Umbilical cord (tissue), 2 donors: ENCODE measurements around the gene SLC12A5. TPM values are rescaled to one million over a fixed set of nuclear protein-coding genes. Genes with fewer than 3 reads are reported as not detected.
"Not testable (repeated sequence)": the region's sequence is repeated elsewhere in the genome, so short reads cannot be mapped to it uniquely, and the experiment has no call there.

ENCODE experiments used
- DNase-seq: peaks from one replicate; pipeline ENCODE4 v3.0.0-alpha.2; 2015; ENCODE audit warnings: low spot score
- total RNA-seq: library from RNA; depleted of rRNA; stranded (reverse); fragments of >200 nt; gene quantifications from one replicate; pipeline ENCODE4 v1.2.3, GENCODE V29; 2014; ENCODE audit warnings: low replicate concordance; ENCODE audit not compliant: insufficient read depth

The SLC12A5 gene
- total RNA-seq, 1 donor from 2014 or later, result 9.1 TPM

DNA sequence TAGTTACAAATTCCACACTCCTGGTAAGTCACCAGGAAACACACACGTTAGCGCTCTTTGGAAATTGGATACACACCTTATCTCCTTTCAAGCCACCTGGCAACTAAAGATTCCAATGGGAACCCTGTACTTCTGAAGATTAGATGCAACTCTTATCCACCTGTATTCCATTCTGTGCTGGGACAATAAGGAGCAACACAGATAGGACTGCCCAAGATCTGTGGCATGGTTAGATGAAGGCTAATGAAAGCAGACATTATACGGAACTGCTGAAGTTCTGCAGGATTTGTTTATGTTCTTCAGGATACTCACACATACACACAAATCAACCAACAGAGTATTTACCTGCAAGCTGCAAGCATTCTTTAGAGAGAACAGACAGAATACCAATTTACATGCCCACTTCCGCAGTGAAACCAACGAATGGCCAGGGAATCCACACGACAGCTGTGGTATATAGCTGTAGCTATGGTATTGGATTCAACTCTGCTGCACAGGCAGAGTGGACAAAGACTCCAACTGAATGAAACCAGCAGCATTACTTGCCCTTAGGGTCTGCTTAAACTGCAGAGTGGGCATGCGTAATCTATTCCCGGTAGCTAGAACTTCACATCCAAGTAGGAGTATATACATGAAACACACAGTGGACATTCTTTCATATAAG lies 48.8 kb downstream of the SLC12A5 start:
- DNase-seq, result no peak

DNA sequence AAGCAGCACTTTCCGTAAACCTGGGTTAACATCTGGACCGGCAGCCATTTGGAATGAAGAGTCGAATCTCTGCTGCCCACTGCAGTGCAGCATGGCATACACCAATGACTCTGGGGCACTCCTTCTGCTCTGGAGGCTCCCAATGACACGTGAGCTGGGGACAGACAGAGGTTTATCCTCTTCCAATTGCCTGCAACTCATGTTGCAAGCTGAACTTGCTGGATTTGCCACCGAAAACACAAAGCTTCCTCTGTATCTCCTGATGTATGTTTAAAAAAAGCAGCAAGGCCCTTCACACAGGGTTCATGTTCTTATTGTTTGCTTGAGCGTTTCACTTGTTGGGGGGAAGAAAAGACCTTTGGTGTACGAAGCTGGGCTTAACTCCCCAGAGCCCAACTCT lies 49.9 kb downstream of the SLC12A5 start:
- DNase-seq, result no peak

DNA sequence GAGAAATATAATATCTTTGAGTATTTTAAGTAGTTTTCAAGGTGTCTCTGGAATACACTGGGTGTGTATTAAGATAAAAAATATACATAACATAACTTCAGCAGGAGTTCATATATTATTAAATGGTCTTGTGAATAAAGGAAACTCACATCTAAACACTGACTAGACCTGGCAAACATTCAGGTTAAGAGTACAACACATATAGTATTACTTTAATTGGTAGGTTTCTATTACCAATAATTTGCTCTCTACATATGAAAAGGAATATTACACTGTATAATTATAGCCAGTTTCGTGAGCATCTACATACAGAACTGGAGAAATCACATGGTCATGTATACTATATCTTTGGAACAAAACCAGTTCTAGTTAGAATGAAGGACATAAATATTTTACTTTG lies 52.1 kb downstream of the SLC12A5 start:
- DNase-seq, result no peak

DNA sequence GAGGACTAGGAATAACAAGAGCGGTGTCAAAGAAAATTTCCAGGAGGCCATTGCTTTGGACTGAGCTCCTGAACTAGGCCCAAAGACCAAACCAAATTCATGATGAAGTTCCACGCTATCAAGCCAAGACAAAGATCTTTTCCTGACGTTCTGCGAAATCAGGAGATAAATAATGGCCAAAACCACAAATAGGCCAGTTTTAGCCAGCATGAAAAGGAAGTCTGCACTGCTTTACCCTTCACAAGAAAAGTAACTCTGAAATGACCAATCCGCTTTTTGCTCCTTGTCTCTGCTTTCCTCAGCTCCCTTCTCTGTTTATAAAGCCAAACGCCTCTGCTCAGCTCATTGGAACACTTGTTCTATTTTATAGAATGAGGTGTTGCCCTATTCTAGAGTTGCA lies 54.1 kb downstream of the SLC12A5 start:
- no peak for DNase-seq

DNA sequence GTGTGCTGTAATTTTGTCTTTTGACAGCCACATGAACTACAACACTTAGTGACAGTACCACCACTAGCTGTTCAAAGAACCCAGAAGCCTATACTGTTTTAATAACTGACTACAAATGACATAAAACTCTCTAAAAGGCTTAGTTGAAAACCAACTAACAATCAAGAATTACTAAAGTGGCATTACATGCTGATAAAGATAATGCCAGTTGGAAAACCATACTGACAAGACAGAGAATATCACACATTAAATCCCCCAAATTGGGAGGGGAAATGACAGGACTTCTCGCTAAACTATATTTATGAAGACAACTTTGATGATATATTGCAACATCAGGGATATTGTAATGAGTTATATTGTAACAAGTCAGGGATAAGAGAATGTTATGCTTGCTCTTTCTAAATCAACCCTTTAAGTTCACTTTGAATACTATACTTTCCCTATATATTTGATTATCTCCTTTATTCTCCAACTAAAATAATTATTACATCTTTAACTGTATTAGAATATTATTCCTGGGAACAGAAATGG lies 54.6 kb downstream of the SLC12A5 start:
- no peak for DNase-seq

DNA sequence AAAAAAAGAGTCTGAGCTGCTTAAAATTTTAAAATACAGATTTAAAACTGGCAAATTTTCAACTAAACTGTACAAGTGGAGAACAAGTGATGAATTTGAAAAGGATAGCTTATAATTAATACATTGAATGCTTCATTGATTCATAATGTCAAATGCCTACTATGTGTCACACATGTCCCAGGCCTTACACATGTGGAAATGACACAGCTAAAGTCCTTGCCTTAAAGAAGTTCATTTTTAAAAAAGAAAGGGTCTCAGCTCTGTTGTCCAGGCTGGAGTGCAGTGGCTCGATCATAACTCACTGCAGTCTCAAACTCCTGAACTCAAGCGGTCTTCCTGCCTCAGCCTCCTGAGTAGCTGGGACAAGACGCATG lies 55.8 kb downstream of the SLC12A5 start:
- DNase-seq, result no peak

DNA sequence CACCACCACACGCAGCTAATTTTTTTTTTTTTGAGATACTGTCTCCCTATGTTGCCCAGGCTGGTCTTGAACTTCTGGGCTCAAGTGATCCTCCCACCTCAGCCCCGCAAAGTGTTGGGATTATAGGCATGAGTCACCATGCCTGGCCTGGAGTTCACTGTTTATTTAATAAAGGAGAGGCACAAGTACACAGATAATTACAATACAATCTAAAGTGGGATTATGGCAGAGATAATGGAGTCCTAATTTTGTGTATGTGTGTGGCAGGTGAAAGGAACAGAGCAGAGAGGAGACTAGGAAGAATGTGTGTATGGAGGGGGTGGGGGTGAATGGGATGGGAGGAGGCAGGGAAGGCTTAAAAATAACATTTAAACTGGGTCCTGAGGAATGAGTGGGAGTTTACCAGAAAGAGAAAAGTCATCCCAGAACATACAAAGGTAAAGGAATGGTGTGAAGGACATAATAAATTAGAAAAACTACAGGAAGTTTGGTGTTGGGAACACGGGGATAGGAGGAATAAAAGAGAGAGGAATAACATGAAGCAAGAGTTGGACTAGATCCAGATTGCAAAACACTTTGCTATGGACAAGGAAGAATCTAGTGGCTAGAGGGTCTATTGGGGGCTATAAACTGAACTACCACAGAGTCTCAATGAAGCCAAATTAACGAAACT lies 56.3 kb downstream of the SLC12A5 start:
- no peak for DNase-seq

DNA sequence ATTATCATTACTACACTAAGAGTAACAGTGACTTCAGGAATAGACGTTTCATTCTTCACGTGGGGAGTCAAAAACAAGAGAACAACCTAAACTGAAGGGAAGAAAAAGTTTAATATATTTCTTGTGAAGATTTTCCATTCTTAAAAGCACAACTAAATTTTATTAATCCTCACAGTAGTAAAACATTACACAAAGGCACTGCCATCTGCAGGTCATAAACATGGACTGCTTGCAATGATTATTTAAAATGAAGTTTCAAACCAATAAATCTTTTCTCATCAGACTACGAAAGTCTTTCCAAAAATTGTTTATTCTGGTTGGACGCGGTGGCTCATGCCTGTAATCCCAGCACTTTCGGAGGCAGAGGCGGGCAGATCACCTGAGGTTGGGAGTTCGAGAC lies 58.1 kb downstream of the SLC12A5 start:
- no peak for DNase-seq

DNA sequence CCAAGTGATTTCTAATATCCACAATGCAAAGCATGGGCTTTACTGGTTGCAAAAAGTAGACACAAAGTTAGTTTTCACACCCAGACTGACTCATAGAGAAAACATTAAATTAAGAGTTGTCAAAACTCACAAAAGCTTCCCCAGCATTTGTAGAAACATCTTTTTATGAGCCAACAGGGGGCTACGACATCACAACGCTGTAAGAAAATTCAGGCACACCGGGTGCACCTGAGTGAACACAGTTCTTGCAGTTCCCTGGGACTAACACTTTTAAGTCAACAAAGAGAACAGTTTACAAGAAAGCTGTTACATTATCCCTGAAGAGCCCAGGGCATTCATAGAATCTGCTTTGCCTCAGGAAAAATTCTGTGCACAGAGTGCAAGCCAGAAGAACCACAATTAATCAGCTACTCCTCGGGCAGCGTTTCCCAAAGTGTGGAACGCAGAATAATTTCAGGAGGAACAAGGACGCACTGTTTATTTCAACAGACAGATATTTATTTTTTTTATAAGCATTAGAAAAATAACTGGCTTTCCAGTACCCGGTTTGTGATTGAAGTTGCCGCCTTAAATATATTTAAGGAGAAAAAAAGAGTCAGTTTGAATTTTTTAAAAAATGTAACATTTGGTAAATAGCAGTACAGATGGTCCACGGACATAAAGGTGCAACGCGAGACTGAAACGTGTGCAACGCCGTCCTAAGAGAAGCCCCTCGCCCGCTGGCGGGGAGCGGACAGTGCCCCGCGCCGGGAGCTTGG lies 59.6 kb downstream of the SLC12A5 start:
- DNase-seq, result no peak

DNA sequence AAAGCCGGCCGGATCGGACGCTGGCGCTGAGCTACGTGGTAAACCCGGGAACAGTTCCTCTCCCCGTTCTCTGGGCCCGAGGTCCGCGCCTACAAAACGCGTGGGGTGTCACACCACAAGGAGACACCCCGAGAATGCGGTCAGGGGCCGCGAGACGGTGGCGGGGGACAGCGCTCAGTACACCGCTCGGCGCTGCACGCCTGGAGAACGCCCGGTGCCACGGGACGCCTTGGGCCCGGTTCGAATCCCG lies 60.1 kb downstream of the SLC12A5 start:
- DNase-seq, result no peak

DNA sequence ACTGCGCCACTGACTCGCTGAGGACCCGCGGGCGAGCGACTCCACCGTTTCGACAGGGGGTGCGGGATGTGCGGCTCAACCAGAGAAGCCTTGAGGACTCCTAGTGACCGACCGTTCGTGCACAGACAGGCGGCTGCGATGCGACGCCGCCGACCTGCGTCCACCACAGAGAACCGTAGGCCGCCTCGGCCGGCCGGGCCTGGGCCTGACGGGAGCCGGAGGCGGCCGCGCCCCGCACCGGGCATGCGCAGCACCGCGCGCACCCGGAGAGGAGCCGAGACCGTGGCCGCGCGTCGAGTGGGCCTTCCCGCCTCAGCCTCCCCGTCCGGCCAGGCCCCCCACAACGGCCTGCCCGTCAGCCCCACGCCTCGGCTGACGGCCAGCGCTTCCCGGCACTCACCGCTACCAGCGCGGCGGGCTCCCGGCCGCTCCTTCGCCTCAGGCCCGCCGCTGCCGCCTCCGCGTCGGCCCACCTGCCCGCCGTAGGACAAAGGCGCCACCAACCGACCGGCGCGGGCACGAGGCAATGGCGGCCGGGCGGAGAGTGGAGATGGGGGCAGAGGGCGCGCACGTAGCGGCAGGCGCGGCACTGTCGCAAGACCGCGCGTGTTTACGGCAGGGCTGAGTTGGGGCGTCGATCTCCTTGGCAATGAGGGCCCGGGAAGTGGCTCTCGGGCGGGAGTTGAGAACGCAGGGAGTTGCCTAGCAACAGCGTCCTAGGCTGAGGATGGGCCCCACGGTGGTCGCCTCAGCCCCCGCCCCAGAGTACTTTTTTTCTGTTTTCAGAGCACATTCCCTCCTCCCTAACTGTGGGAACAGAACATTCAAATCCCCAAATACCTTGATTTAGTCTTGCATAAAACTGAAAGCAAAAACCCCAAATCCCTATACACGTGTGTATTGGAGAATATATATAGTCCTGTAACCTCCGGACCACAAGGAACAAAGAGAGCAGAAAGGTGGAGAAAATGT lies 60.7 kb downstream of the SLC12A5 start, which contains the start of gene NCOA5:
Gene NCOA5 (minus strand): TSS at position 546 of the 972 bp plus-strand sequence. CDS start 10,538 bp downstream, outside the sequence.
- DNase-seq, result peak; percentile 97

DNA sequence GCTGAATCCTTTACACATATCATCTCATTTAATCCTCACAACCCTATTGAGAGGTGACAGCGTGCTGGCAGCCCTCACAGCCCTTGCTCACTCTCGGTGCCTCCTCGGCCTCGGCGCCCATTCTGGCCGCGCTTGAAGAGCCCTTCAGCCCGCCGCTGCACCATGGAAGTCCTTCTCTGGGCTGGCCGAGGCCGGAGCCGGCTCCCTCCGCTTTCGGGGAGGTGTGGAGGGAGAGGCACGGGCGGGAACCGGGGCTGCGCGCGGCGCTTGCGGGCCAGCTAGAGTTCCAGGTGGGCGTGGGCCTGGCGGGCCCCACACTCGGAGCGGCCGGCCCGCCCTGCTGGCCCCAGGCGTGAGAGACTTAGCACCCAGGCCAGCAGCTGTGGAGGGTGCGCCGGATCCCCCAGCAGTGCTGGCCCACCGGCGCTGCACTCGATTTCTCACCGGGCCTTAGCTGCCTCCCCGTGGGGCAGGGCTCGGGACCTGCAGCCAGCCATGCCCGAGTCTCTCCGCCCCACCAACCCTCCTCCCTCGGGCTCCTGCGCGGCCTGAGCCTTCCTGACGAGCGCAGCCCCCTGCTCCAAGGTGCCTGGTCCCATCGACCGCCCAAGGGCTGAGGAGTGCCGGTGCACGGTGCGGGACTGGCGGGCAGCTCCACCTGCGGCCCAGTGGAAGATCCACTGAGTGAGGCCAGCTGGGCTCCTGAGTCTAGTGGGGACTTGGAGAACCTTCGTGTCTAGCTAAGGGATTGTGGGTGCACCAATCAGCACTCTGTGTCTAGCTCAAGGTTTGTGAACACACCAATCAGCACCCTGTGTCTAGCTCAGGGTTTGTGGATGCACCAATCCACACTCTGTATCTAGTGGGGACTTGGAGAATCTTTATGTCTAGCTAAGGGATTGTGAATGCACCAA lies 62.9 kb downstream of the SLC12A5 start:
- not testable (repeated sequence) for DNase-seq

DNA sequence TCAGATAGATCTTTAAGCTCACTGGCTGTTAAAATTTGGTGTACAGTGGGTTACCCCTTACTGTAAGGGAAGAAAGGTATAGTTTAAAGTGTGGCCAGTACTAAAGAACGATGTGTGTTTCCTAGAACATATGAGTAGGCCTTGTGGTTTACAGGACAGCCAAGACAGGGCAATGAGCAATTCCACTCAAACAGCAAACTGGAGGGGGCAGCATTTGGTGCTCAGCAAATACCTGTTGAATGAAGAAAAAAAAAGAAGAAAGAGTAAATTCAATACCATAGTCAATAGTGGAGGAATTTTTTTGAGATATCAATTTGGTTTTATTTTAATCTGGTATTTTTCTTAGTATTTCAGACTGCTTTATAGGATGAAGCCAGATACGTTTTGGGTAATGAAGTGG lies 64.5 kb downstream of the SLC12A5 start:
- no peak for DNase-seq

DNA sequence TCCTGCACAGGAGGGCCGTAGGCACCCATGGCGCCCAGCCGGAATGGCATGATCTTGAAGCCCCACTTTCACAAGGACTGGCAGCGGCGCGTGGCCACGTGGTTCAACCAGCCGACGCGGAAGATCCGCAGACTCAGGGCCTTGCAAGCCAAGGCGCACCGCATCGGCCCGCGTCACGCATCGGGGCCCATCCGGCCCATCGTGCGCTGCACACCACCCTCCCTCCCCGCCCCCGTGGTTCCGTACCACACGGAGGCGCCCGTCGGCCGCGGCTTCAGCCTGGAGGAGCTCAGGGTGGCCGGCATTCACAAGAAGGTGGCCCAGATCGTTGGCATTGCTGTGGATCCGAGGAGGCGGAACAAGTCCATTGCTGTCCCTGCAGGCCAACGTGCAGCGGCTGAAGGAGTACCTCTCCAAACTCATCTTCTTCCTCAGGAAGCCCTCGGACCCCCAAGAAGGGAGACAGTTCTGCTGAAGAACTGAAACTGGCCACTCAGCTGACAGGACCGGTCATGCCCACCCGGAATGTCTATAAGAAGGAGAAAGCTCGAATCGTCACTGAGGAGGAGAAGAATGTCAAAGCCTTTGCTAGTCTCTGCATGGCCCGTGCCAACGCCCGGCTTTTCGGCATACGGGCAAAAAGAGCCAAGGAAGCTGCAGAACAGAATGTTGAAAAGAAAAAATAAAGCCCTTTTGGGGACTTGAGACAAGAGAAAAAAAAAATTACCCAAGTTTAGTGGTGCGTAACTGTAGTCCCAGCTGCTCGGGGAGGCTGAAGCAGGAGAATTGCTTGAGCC lies 70.7 kb downstream of the SLC12A5 start:
- DNase-seq, result no peak

DNA sequence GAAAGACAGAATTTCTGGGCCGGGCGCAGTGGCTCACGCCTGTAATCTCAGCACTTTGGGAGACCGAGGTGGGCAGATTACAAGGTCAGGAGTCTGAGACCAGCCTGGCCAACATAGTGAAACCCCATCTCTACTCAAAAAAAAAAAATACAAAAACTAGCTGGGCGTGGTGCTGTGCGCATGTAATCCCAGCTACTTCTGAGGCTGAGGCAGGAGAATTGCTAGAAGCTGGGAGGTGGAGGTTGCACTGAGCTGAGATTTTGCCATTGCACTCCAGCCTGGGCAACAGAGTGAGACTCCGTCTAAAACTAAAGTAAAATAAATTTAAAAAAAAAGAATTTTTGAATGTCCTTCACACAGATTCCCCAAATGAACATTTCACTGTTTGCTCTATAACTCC lies 71.4 kb downstream of the SLC12A5 start:
- DNase-seq, result not testable (repeated sequence)

DNA sequence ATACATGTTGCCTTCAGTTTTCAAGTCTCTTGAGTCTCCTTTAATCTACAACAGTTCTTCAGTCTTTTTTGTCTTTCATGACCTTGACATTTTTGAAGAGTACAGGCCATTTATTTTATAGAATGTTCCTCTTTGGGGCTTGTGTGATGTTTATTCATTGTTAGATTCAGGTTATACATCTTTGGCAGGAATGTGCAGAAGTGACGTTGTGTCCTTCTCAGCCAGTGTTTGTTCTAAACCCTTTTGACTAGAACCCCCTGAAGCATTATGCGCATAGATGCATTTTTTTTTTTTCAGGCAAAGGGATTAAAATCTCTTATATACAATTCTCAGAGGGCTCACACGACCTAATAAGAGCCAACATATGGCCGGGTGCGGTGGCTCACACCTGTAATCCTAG lies 72.0 kb downstream of the SLC12A5 start:
- DNase-seq, result no peak

DNA sequence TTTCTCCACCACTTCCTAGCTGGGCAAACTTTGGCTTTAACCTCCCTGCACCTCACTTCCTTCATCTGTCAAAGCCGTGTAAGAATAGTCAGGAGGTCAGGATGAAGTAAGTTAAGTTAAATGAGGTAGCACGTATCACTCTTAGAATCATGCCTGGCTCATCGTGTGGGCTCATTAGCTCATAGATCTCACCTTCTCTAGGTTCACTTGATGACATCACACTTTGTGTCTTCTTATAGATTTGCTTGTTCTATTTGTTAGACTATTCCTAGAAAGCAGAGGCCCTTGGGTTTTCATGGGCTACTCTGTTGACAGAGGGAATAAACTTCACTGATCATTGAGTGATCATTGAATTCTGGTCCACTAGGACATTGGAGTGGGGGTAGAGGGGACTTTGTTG lies 72.9 kb downstream of the SLC12A5 start:
- DNase-seq, result no peak

DNA sequence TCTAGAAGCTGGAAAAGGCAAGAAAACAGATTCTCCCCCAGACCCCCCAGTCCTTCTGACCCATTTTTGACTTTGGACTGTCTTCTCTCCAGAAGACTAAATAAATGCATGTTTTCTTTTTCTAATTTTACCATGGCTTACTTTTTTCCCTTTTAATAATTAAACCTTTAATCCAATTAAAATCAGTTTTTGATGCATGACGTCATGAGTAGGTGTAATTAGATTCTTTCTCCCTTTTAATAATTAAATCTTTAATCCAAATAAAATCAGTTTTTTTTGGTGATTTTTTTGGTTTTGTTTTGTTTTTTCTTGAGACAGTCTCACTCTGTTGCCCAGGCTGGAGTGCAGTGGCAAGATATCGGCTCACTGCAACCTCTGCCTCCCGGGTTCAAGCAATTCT lies 73.9 kb downstream of the SLC12A5 start:
- DNase-seq, result no peak

DNA sequence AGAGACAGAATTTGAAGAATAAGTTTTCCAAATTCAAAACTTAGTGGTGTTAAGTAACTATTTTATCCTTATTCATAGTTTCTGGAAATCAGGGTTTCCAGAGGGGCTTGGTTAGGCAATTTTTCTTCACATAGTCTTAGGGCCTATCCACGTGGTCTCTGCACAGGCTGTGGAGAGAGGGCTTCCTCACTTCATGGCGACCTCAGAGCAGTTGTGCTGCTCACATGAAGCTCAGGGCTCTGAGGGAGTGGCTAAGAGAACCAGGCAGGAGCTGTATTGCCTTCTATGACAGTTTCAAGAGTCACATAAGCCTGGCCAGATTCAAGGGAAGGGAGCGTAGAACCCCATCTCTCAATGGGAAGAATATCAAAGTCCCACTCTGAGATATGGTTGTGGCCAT lies 75.2 kb downstream of the SLC12A5 start:
- DNase-seq, result no peak

DNA sequence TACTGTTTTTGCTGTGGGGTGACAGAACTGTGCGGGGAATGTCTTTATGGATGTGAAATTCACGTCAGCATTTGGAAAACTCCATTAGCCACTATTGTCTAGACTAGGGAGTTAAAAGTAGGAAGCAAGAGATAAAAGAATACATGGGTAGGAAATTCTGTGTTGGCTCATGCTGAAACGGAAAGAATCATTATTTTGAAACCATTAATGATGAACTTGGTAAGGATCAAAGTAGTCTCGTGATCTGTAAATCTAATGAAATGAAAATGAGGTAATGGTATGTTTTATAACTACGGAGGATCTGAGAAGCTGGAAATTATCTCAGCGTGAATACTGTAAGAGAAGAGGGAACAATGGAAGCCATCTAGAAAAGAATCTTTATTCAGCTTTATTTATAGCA lies 78.0 kb downstream of the SLC12A5 start:
- no peak for DNase-seq
